ENCODE data around the gene MRPL43. TPM values are rescaled to one million over a fixed set of nuclear protein-coding genes. Genes with fewer than 3 reads are reported as not detected.

Gene MRPL43
- total RNA-seq, 1 donor from 2014 or later: 41.2 TPM

DNA sequence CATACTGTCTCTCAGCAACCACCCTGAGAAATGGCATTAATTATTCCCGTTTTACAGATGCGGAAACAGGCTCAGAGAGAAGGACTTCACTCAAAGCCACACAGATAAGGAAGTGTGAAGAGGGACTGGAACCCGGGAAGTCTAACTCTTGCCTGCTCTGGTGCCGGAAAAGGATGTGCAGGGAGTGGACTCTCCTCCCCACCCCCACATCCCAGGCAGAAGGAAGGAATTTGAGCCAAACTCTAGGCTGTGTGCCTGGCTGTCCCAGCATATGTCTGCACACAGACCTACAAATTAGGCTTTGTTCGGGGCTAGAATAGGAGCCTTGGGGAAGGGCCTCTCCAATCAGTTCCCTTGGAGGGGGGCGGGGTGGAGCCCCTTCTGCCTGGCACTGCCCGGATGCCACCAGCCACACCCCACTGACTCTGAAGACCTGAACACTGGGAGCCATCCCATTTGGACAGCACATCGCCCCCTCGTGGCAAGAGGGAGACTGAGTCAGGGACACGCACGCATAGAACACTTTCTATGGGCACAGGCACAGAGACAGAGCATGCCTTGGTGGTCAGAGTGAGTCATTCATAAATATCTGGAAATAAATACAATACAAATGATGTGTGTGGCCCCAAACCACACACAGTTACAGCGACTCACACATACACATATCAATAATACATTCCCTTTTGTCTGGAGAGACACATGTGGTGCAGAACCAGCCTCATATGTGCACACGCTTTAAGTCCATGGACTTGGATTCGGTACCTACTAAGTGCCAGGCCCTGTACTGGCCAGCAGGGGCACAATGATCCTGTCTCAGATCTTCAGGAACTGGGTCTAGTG lies 25.4 kb upstream of the MRPL43 start:
- Histone ChIP-seq H3K27ac (ENCODE audit: low read depth, low read length) (peak overlapping the region; percentile 19), H3K9ac (ENCODE audit: low read depth in 1 of 3, low read length in 3 of 3) (peak overlapping the region in 2 of 3 donors; percentile 32 to 41), H3K27me3 (ENCODE audit: control insufficient read depth in 3 of 3, insufficient read depth in 3 of 3, low read length in 3 of 3) (peaks cover 7 to 12% (median 10%) of the 10 kb centered on the region in 3 donors), H3K4me3 (ENCODE audit: low read length in 3 of 3) (peak overlapping the region in 1 of 3 donors; percentile 4), H3K9me3 (ENCODE audit: control insufficient read depth in 3 of 3, low read length in 3 of 3) (no peaks in the 10 kb centered on the region), H3K36me3 (ENCODE audit: control insufficient read depth in 3 of 3, insufficient read depth in 3 of 3, low read length in 3 of 3) (no peaks in the 10 kb centered on the region), H3K4me1 (ENCODE audit: control insufficient read depth in 3 of 3, insufficient read depth in 3 of 3, low read length in 3 of 3) (peaks cover 20 to 26% (median 26%) of the 10 kb centered on the region in 3 donors)

- Histone ChIP-seq H3K27ac (ENCODE audit: low read depth, low read length) (no peak overlapping the region), H3K27me3 (ENCODE audit: control insufficient read depth in 3 of 3, insufficient read depth in 3 of 3, low read length in 3 of 3) (peaks cover 5 to 8% (median 6%) of the 10 kb centered on the region in 3 donors), H3K4me1 (ENCODE audit: control insufficient read depth in 3 of 3, insufficient read depth in 3 of 3, low read length in 3 of 3) (peaks cover 20 to 33% (median 26%) of the 10 kb centered on the region in 3 donors), H3K36me3 (ENCODE audit: control insufficient read depth in 3 of 3, insufficient read depth in 3 of 3, low read length in 3 of 3) (peaks cover 3 to 7% (median 7%) of the 10 kb centered on the region in 3 donors), H3K9me3 (ENCODE audit: control insufficient read depth in 3 of 3, low read length in 3 of 3) (no peaks in the 10 kb centered on the region), H3K9ac (ENCODE audit: low read depth in 1 of 3, low read length in 3 of 3) (peak overlapping the region in 2 of 3 donors; percentile 16 to 43), H3K4me3 (ENCODE audit: low read length in 3 of 3) (no peak overlapping the region)
Measured at GRCh38 chr10:101011517-101012423, 24.5 kb upstream of the MRPL43 start.

- Histone ChIP-seq H3K36me3 (ENCODE audit: control insufficient read depth in 3 of 3, insufficient read depth in 3 of 3, low read length in 3 of 3) (peaks cover 14 to 19% (median 16%) of the 10 kb centered on the region in 3 donors), H3K27me3 (ENCODE audit: control insufficient read depth in 3 of 3, insufficient read depth in 3 of 3, low read length in 3 of 3) (no peaks in the 10 kb centered on the region), H3K9me3 (ENCODE audit: control insufficient read depth in 3 of 3, low read length in 3 of 3) (no peaks in the 10 kb centered on the region), H3K9ac (ENCODE audit: low read depth in 1 of 3, low read length in 3 of 3) (no peak overlapping the region), H3K4me1 (ENCODE audit: control insufficient read depth in 3 of 3, insufficient read depth in 3 of 3, low read length in 3 of 3) (peaks cover 26 to 38% (median 26%) of the 10 kb centered on the region in 3 donors), H3K4me3 (ENCODE audit: low read length in 3 of 3) (no peak overlapping the region), H3K27ac (ENCODE audit: low read depth, low read length) (no peak overlapping the region)
Measured at GRCh38 chr10:101010329-101010728, 23.0 kb upstream of the MRPL43 start.

DNA sequence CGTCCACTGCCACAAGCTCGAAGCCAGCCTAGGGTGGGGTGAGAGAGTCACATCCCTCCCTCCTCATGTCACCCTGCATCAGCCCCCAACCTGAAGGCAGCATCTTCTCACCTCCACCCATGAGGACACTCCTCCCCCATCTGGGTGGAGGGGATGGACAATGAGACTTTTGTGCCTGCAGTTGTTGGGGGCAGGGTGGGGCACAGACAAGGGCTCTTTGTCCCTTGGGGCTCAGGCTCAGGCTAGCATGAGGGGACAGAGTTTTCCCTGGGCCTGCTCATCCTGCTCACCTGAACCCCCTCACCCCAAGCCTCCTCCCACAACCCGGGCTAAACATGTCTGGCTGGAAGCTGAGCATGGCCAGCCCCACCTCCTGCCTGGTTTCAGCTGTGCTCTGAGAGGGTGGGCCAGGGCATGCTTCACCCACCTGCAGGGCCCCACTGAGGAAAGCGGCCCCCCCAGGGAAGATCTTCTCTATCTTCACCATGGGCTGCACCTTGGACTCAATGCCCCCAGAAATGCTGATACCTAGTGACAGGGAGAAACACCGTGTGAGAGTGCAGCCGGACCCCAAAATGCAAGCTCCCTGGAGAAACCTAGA lies 21.6 kb upstream of the MRPL43 start:
- H3K4me3 ChIP-seq (ENCODE audit: low read length in 3 of 3): no peak overlapping the region
- H3K9ac ChIP-seq (ENCODE audit: low read depth in 1 of 3, low read length in 3 of 3): peak overlapping the region in 1 of 3 donors; percentile 33
- no peak overlapping the region for H3K27ac ChIP-seq (ENCODE audit: low read depth, low read length)
- no peaks in the 10 kb centered on the region for H3K9me3 ChIP-seq (ENCODE audit: control insufficient read depth in 3 of 3, low read length in 3 of 3)
- H3K4me1 ChIP-seq (ENCODE audit: control insufficient read depth in 3 of 3, insufficient read depth in 3 of 3, low read length in 3 of 3): peaks cover 22 to 41% (median 23%) of the 10 kb centered on the region in 3 donors
- H3K36me3 ChIP-seq (ENCODE audit: control insufficient read depth in 3 of 3, insufficient read depth in 3 of 3, low read length in 3 of 3): peaks cover 19 to 31% (median 24%) of the 10 kb centered on the region in 3 donors
- H3K27me3 ChIP-seq (ENCODE audit: control insufficient read depth in 3 of 3, insufficient read depth in 3 of 3, low read length in 3 of 3): no peaks in the 10 kb centered on the region

DNA sequence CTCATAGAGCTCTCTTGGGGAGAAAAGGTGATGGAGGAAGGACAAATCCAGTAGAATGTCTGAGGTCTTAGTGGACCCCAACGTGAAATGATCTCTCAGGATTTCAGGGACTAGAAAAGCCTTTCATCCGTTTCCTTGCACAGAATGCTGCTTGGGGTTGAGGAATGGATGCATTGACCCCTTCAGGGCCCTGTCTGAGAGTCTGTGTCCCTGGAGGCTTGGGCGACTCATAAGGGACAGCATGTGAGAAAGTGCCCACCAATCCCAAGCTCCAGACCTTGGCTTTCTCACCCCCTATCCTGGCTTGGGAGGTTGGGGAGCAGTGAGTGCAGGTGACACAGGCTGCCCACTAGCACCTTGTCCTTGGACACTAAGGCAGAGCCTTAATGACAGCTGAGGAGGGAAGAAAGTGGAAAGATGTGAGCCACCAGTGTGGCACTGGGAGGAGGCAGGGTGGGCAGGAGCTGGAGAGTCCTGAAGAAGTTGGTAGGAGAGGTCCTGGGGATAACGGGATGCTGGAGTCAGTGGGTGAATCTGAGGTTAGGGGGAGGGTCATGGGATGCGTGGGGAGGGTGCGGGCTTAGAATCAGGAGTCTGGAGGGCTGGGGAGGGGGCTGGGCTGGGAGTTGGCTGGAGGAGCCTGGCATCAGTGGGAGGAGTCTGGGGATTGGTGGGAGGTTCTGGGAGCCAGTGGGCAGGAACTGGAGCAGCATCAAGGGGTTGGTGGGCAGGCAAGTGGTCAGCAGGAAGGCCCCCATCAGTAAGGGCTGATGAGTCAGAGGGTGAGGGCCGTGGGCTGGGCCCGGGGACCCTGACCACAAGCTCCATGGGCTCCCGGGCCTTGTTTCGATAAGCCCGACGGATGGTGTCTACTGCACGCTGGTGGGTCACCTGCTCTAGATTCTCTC lies 20.9 kb upstream of the MRPL43 start:
- peak overlapping the region in 1 of 3 donors; percentile 54 for H3K9ac ChIP-seq (ENCODE audit: low read depth in 1 of 3, low read length in 3 of 3)
- peaks cover 24 to 43% (median 29%) of the 10 kb centered on the region in 3 donors for H3K4me1 ChIP-seq (ENCODE audit: control insufficient read depth in 3 of 3, insufficient read depth in 3 of 3, low read length in 3 of 3)
- H3K36me3 ChIP-seq (ENCODE audit: control insufficient read depth in 3 of 3, insufficient read depth in 3 of 3, low read length in 3 of 3): peaks cover 24 to 37% (median 31%) of the 10 kb centered on the region in 3 donors
- no peak overlapping the region for H3K27ac ChIP-seq (ENCODE audit: low read depth, low read length)
- no peaks in the 10 kb centered on the region for H3K9me3 ChIP-seq (ENCODE audit: control insufficient read depth in 3 of 3, low read length in 3 of 3)
- no peak overlapping the region for H3K4me3 ChIP-seq (ENCODE audit: low read length in 3 of 3)
- no peaks in the 10 kb centered on the region for H3K27me3 ChIP-seq (ENCODE audit: control insufficient read depth in 3 of 3, insufficient read depth in 3 of 3, low read length in 3 of 3)

- Histone ChIP-seq H3K4me3 (ENCODE audit: low read length in 3 of 3) (no peak overlapping the region), H3K9me3 (ENCODE audit: control insufficient read depth in 3 of 3, low read length in 3 of 3) (no peaks in the 10 kb centered on the region), H3K4me1 (ENCODE audit: control insufficient read depth in 3 of 3, insufficient read depth in 3 of 3, low read length in 3 of 3) (peaks cover 24 to 45% (median 28%) of the 10 kb centered on the region in 3 donors), H3K27ac (ENCODE audit: low read depth, low read length) (no peak overlapping the region), H3K27me3 (ENCODE audit: control insufficient read depth in 3 of 3, insufficient read depth in 3 of 3, low read length in 3 of 3) (no peaks in the 10 kb centered on the region), H3K36me3 (ENCODE audit: control insufficient read depth in 3 of 3, insufficient read depth in 3 of 3, low read length in 3 of 3) (peaks cover 30 to 43% (median 39%) of the 10 kb centered on the region in 3 donors), H3K9ac (ENCODE audit: low read depth in 1 of 3, low read length in 3 of 3) (peak overlapping the region in 1 of 3 donors; percentile 45)
Measured at GRCh38 chr10:101007099-101007711, 19.9 kb upstream of the MRPL43 start.

DNA sequence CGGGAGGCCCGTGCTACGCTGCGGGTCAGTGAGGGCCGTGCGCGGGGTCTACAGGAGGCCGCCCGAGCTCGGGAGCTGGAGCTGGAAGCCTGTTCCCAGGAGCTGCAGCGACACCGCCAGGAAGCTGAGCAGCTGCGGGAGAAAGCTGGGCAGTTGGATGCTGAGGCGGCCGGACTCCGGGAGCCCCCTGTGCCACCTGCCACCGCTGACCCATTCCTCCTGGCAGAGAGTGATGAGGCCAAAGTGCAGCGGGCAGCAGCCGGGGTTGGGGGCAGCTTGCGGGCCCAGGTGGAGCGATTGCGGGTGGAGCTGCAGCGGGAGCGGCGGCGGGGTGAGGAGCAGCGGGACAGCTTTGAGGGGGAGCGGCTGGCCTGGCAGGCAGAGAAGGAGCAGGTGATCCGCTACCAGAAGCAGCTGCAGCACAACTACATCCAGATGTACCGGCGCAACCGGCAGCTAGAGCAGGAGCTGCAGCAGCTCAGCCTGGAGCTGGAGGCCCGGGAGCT lies 19.3 kb upstream of the MRPL43 start:
- Histone ChIP-seq H3K4me1 (ENCODE audit: control insufficient read depth in 3 of 3, insufficient read depth in 3 of 3, low read length in 3 of 3) (peaks cover 30 to 48% (median 31%) of the 10 kb centered on the region in 3 donors), H3K4me3 (ENCODE audit: low read length in 3 of 3) (no peak overlapping the region), H3K36me3 (ENCODE audit: control insufficient read depth in 3 of 3, insufficient read depth in 3 of 3, low read length in 3 of 3) (peaks cover 30 to 43% (median 39%) of the 10 kb centered on the region in 3 donors), H3K27me3 (ENCODE audit: control insufficient read depth in 3 of 3, insufficient read depth in 3 of 3, low read length in 3 of 3) (no peaks in the 10 kb centered on the region), H3K9me3 (ENCODE audit: control insufficient read depth in 3 of 3, low read length in 3 of 3) (no peaks in the 10 kb centered on the region), H3K9ac (ENCODE audit: low read depth in 1 of 3, low read length in 3 of 3) (peak overlapping the region in 1 of 3 donors; percentile 45), H3K27ac (ENCODE audit: low read depth, low read length) (no peak overlapping the region)

GRCh38 chr10:101005869-101006567 lies 18.7 kb upstream of the MRPL43 start:
- no peak overlapping the region for H3K27ac ChIP-seq (ENCODE audit: low read depth, low read length)
- H3K27me3 ChIP-seq (ENCODE audit: control insufficient read depth in 3 of 3, insufficient read depth in 3 of 3, low read length in 3 of 3): no peaks in the 10 kb centered on the region
- no peak overlapping the region for H3K4me3 ChIP-seq (ENCODE audit: low read length in 3 of 3)
- H3K36me3 ChIP-seq (ENCODE audit: control insufficient read depth in 3 of 3, insufficient read depth in 3 of 3, low read length in 3 of 3): peaks cover 30 to 43% (median 39%) of the 10 kb centered on the region in 3 donors
- peaks cover 36 to 55% (median 37%) of the 10 kb centered on the region in 3 donors for H3K4me1 ChIP-seq (ENCODE audit: control insufficient read depth in 3 of 3, insufficient read depth in 3 of 3, low read length in 3 of 3)
- H3K9me3 ChIP-seq (ENCODE audit: control insufficient read depth in 3 of 3, low read length in 3 of 3): no peaks in the 10 kb centered on the region
- H3K9ac ChIP-seq (ENCODE audit: low read depth in 1 of 3, low read length in 3 of 3): no peak overlapping the region

Measured in skeletal muscle tissue (tissue), 4 donors.